Measurements from ENCODE around the gene KCNQ5.

GRCh38 chr6:73157870-73158269 lies 536.0 kb downstream of the KCNQ5 start:
- TF ChIP-seq EZH2phosphoT487 (IDR thresholded peaks at IDR 0.05; ENCODE audit: low read depth): no peak
- no peak for TF ChIP-seq CTCF (IDR thresholded peaks at IDR 0.05; ENCODE audit: low read depth, low read length)
